ELR (cell line): Measurements from ENCODE around the gene INIP.

ENCODE experiments used
- DNase-seq: peaks from one replicate; pipeline ENCODE4 v3.0.0-alpha.2; 2015; ENCODE audit warnings: low read depth

The INIP gene

DNA sequence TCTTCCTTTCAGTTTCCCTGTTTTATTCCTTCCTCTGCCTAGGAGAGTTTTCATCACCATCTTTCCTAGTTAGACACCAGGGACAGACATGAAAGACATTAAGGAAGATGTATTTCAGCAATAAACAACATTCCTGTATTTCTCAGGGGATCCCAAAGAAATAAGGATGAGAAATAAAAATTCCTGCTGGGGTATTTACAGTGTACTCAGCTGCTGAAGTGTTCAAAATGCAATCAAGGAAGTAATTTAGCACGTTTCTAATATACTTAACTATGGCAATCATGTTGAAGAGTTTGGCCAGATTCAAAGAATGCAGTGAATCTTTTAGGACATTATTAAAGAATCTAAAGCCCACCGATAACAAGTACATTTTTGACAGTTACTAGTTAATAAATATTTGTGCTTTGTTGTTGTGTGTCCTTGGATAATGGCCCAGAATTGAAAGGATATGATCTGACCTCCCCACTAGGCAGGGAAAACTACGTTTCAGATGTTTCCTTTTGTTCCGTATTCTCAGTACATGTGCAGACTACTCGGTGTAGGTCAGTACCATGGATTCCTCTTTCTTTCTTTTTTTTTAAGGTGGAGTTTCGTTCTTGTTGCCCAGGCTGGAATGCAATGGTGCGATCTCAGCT is 46.8 kb downstream of the INIP start:
- DNase-seq: no peak

- no peak for DNase-seq
These were observed 48.6 kb downstream of the INIP start for GRCh38 chr9:112669326-112669725.

DNA sequence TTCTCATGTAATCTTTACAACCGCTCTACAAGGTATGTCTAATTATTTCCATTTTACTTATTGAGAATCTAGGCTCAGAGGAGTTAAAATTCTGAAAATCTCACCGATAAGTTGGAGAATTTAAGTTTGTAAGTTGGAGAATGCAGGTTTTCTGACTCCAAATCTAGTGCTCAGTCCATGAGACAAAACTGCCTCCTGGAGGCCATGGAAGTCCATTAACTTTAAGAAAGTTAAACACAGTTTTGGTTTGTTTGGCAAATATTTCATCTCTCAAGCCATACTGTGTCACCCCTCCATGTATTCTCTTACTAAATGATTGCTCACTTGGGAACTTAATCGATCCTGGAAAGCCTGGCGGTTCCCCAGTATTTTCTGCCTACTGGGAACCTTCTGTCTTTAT is 52.6 kb downstream of the INIP start:
- peak; percentile 48 for DNase-seq

- DNase-seq: no peak
These were observed 53.4 kb downstream of the INIP start for GRCh38 chr9:112664531-112664930.

GRCh38 chr9:112663681-112664080 is 54.2 kb downstream of the INIP start:
- no peak for DNase-seq

DNA sequence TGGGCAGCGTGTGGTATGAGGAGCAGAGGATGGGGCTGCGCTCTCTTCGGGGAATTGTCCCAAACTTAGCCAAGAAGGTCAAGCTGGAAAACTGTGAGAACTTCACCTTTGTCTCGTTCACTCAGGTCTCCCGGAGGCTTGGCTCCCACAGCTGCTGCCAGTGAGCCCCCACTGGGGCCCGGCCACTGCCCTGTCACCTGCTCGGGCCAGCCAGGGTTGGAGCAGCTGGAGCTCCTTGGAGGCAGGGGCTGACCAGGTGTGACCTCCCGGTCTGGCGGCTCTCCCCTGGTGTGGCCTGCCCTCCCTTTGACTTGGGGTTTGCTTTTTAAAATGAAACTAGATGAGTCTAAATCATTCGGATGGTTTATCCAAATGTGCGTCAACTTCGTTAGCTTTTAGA is 58.0 kb downstream of the INIP start:
- DNase-seq: no peak

- no peak for DNase-seq
These were observed 62.2 kb downstream of the INIP start for GRCh38 chr9:112655668-112656067.

DNA sequence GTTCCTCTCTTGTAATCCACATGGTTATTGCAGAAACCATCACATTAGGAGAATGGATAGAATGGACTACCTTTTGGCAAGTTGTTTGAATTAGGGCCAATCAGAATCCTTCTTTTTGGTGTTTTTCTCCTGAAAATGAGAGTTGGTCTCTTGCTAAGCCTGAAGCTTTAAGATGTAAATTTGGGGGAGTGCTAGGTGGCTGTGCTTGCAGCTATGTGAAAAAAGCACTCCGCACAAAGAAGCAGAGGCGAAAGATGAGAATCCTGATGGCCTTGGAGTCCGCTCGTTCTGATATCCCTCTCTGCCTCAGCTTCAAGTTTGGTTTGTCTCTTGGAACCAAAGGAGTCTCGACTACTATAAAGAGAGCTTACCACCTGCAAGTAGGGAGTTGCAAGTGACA is 63.6 kb downstream of the INIP start:
- no peak for DNase-seq

DNA sequence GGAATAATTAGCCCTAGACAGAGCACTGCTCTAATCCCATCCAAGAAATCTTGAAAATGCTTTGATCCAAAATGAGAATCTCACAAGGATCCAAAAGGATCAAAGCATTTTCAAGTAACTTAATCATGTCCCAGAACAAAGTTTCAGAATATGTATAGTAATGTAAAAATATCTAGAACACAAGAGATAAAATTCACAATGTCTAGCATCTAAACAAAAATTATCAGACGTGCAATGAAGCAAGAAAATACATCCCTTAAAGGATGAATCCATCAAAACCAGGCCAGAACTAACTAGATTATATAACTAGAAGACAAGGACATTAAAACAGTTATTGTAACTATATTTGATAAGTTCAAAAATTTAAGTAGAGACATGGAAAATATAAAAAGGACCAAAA is 69.3 kb downstream of the INIP start:
- DNase-seq: no peak

DNA sequence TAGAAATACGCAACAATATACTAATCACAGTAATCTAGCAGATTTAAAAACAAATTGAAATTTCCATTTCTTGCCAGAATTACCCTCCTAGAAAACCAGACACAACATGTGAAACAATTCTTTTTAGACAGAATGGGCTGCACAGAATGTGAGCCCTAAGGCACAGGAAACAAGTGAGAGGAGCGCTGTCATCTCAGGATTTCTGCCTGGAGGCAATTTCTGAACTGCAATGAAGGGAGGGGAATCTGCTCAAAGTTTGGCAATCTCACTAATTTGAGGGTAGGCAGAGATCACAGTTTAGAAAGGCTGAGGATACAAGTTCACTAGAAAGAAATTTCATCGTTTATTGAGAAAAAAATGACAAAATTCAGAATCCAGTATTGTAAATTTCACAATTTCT is 70.3 kb downstream of the INIP start:
- peak; percentile 61 for DNase-seq

DNA sequence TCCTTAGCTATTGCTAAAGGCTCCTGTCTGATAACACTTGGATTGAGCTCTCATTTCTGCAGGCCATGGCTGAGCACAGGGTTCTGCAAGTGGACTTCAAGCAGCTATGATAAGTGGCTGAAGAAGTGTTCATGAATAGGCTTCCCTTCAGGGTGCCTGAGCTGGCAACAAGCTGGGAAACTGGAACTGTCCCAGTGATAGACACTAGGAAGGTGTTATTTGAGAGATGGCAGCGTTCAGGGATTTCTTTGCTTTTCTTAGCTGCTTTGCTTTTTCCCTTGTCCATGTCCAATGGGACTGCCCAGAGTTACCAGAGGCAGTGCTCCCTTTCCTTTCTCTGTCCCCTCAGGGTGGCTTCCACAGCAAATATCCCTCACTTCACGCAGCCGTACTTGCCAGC is 75.8 kb downstream of the INIP start:
- no peak for DNase-seq

- DNase-seq: peak; percentile 12
These were observed 77.6 kb downstream of the INIP start for GRCh38 chr9:112640311-112640710.
